Caco-2 (cell line): ENCODE measurements around the gene GAL3ST3. TPM values are rescaled to one million over a fixed set of nuclear protein-coding genes. Genes with fewer than 3 reads are reported as not detected.

Experiments
- BruUV-seq: library from RNA; stranded (reverse); fragments of 400-500 nt; replicated peaks from 2 replicates; lab custom pipeline; 2021; lab: Mats Ljungman, UMichigan
- CTCF ChIA-PET: fragments of 300-600 bp; sonication (Branson Sonifier 250); formaldehyde crosslinking; loops from one replicate; lab custom pipeline; 2022; ENCODE audit warnings: antibody characterized with exemption; lab: Charles Lee
- POLR2A ChIA-PET: fragments of 300-600 bp; sonication (Branson Sonifier 250); formaldehyde crosslinking; loops from one replicate; lab custom pipeline; 2022; ENCODE audit warnings: antibody characterized with exemption; lab: Charles Lee
- DNase-seq, 2 experiments: peaks; one replicate each; pipeline versions ENCODE4 v3.0.0 to v3.0.0-alpha.2; 2020 to 2022
- H3K27me3 ChIP-seq: replicated peaks from 2 replicates; pipeline ENCODE4 v1.6.0; 2011; ENCODE audit warnings: low read length; ENCODE audit not compliant: control insufficient read depth, insufficient read depth
- H3K36me3 ChIP-seq: 2 replicates; pipeline ENCODE4 v1.5.1; 2011; ENCODE audit warnings: low read length; ENCODE audit not compliant: control insufficient read depth, insufficient read depth
- H3K4me1 ChIP-seq: fragments of 250-450 bp; sonication (Bioruptor Pico); 2 replicates; pipeline ENCODE4 v1.5.1; 2020; ENCODE audit warnings: mild to moderate bottlenecking
- H3K4me3 ChIP-seq: 2 replicates; pipeline ENCODE4 v1.5.1; 2011; ENCODE audit warnings: low read depth, mild to moderate bottlenecking, control low read depth, low read length
- H3K9me3 ChIP-seq: fragments of 250-450 bp; sonication (Bioruptor Pico); 2 replicates; pipeline ENCODE4 v1.5.1; 2020; ENCODE audit warnings: mild to moderate bottlenecking, moderate library complexity
- H3K27ac Mint-ChIP-seq: one replicate; pipeline ENCODE4 v1.8.0; 2022; ENCODE audit warnings: mixed read lengths; ENCODE audit not compliant: unreplicated experiment
- H3K27me3 Mint-ChIP-seq: one replicate; pipeline ENCODE4 v1.8.0; 2022; ENCODE audit warnings: mixed read lengths; ENCODE audit not compliant: insufficient read depth, unreplicated experiment
- H3K36me3 Mint-ChIP-seq: one replicate; pipeline ENCODE4 v1.8.0; 2022; ENCODE audit warnings: mild to moderate bottlenecking, mixed read lengths; ENCODE audit not compliant: insufficient read depth, unreplicated experiment
- H3K4me1 Mint-ChIP-seq: one replicate; pipeline ENCODE4 v1.8.0; 2022; ENCODE audit warnings: low read depth, mixed read lengths; ENCODE audit not compliant: unreplicated experiment
- H3K4me3 Mint-ChIP-seq: one replicate; pipeline ENCODE4 v1.8.0; 2022; ENCODE audit warnings: mild to moderate bottlenecking, moderate library complexity, mixed read lengths; ENCODE audit not compliant: unreplicated experiment
- H3K9me3 Mint-ChIP-seq: one replicate; pipeline ENCODE4 v1.8.0; 2022; ENCODE audit warnings: mixed read lengths; ENCODE audit not compliant: unreplicated experiment
- CTCF ChIP-seq, 2 experiments: fragments of 200-600 bp in 1 of 2; IDR thresholded peaks; 1 replicate in 1 of 2; 2 replicates in 1 of 2; pipeline versions ENCODE4 v1.5.1 to v1.8.0; 2011 to 2022; ENCODE audit warnings: antibody characterized with exemption in 1 of 2, control low read depth in 1 of 2, inconsistent platforms in 1 of 2, low read depth in 1 of 2, low read length in 1 of 2, mild to moderate bottlenecking in 1 of 2, moderate library complexity in 1 of 2; ENCODE audit not compliant: insufficient read depth in 1 of 2, severe bottlenecking in 1 of 2, unreplicated experiment in 1 of 2
- intact Hi-C: fragments of 100-400 bp; cut with micrococcal nuclease; formaldehyde crosslinking; loops from one replicate; pipeline ENCODE4 v1.10.0; 2022; ENCODE audit not compliant: unreplicated experiment
- total RNA-seq: library from RNA; stranded (reverse); gene quantifications from 2 replicates; pipeline ENCODE4 v1.2.3, GENCODE V29; 2022

Gene GAL3ST3
- total RNA-seq, 1 experiment from 2014 or later: not detected

GRCh38 chr11:66062408-66062807 is 13.4 kb upstream of the GAL3ST3 start:
- DNase-seq: no peak
- Histone ChIP-seq H3K4me3 (no peak overlapping the region), H3K36me3 (peaks cover 18% of the 10 kb centered on the region), H3K27me3 (no peaks in the 10 kb centered on the region), H3K9me3 (no peaks in the 10 kb centered on the region), H3K4me1 (no peaks in the 10 kb centered on the region)
- CTCF ChIA-PET: no interaction called here
- TF ChIP-seq CTCF (IDR thresholded peaks at IDR 0.05; ENCODE audit: insufficient read depth in 1 of 2, low read depth in 1 of 2, low read length in 1 of 2, severe bottlenecking in 1 of 2, unreplicated experiment in 1 of 2): no peak
- Mint-ChIP-seq H3K4me1 (no peaks in the 10 kb centered on the region), H3K27ac (no peak overlapping the region), H3K27me3 (no peaks in the 10 kb centered on the region), H3K4me3 (no peak overlapping the region), H3K36me3 (peaks cover 95% of the 10 kb centered on the region), H3K9me3 (no peaks in the 10 kb centered on the region)
- POLR2A ChIA-PET: interaction anchor here (1.4 kb wide), 1 partner anchor 10 kb away, joined by 4 read pairs; no protein-coding TSS in a partner anchor
- BruUV-seq: no TSS peak
- intact Hi-C loops: no loop called here

GRCh38 chr11:66061268-66061667 is 12.3 kb upstream of the GAL3ST3 start:
- H3K4me1 ChIP-seq: no peaks in the 10 kb centered on the region
- no peak for DNase-seq
- no peaks in the 10 kb centered on the region for H3K9me3 ChIP-seq
- no TSS peak for BruUV-seq
- H3K36me3 ChIP-seq: peaks cover 18% of the 10 kb centered on the region
- no peaks in the 10 kb centered on the region for H3K27me3 ChIP-seq
- H3K4me3 ChIP-seq: no peak overlapping the region
- intact Hi-C loops: no loop called here
- H3K36me3 Mint-ChIP-seq: peaks cover 95% of the 10 kb centered on the region
- no peaks in the 10 kb centered on the region for H3K27me3 Mint-ChIP-seq
- TF ChIP-seq CTCF (IDR thresholded peaks at IDR 0.05; ENCODE audit: insufficient read depth in 1 of 2, low read depth in 1 of 2, low read length in 1 of 2, severe bottlenecking in 1 of 2, unreplicated experiment in 1 of 2): no peak
- H3K27ac Mint-ChIP-seq: no peak overlapping the region
- H3K4me1 Mint-ChIP-seq: no peaks in the 10 kb centered on the region
- ChIA-PET CTCF (interaction anchor here (0.9 kb wide), 1 partner anchor 10 kb away, joined by 3 read pairs; no protein-coding TSS in a partner anchor), POLR2A (interaction anchor here (1.4 kb wide), 1 partner anchor 8 kb away, joined by 4 read pairs; no protein-coding TSS in a partner anchor)
- no peaks in the 10 kb centered on the region for H3K9me3 Mint-ChIP-seq
- H3K4me3 Mint-ChIP-seq: no peak overlapping the region

GRCh38 chr11:66059966-66060680 is 11.2 kb upstream of the GAL3ST3 start:
- intact Hi-C loops: no loop called here
- DNase-seq: no peak
- no peak overlapping the region for H3K27ac Mint-ChIP-seq
- H3K9me3 Mint-ChIP-seq: no peaks in the 10 kb centered on the region
- peaks cover 21% of the 10 kb centered on the region for H3K36me3 ChIP-seq
- H3K4me3 ChIP-seq: no peak overlapping the region
- no peaks in the 10 kb centered on the region for H3K9me3 ChIP-seq
- peaks cover 2% of the 10 kb centered on the region; the same call in 1 of the 2 replicates for H3K4me1 ChIP-seq
- CTCF ChIA-PET: interaction anchor here (0.6 kb wide), 1 partner anchor 15 kb away, joined by 3 read pairs; no protein-coding TSS in a partner anchor
- H3K36me3 Mint-ChIP-seq: peaks cover 95% of the 10 kb centered on the region
- H3K27me3 ChIP-seq: no peaks in the 10 kb centered on the region
- POLR2A ChIA-PET: no interaction called here
- H3K27me3 Mint-ChIP-seq: no peaks in the 10 kb centered on the region
- H3K4me3 Mint-ChIP-seq: no peak overlapping the region
- peaks cover 5% of the 10 kb centered on the region for H3K4me1 Mint-ChIP-seq
- BruUV-seq: no TSS peak
- TF ChIP-seq CTCF (IDR thresholded peaks at IDR 0.05; ENCODE audit: insufficient read depth in 1 of 2, low read depth in 1 of 2, low read length in 1 of 2, severe bottlenecking in 1 of 2, unreplicated experiment in 1 of 2): no peak
